CD14-positive monocyte (primary cell): ENCODE data around the gene DES. TPM values are rescaled to one million over a fixed set of nuclear protein-coding genes. Genes with fewer than 3 reads are reported as not detected.

Source experiments
- DNase-seq, 3 donors: peaks; one replicate each; pipeline ENCODE4 v3.0.0-alpha.2; 2011 to 2022
- H2AFZ ChIP-seq: 2 replicates; pipeline ENCODE4 v1.6.0; 2012; ENCODE audit warnings: mild to moderate bottlenecking, low read depth, low read length, inconsistent platforms; ENCODE audit not compliant: insufficient read depth, poor library complexity, severe bottlenecking
- H3K27ac ChIP-seq, 2 donors: 1 replicate in 1 of 2; 2 replicates in 1 of 2; pipeline ENCODE4 v1.5.1; 2012 to 2013; ENCODE audit warnings: low read length in 2 of 2, control low read depth in 1 of 2, inconsistent platforms in 1 of 2, low read depth in 1 of 2, mild to moderate bottlenecking in 1 of 2
- H3K27me3 ChIP-seq, 2 donors: one replicate each; pipeline versions ENCODE4 v1.6.0 to v1.6.1; 2011 to 2013; ENCODE audit warnings: low read length in 2 of 2; ENCODE audit not compliant: control insufficient read depth in 2 of 2, insufficient read depth in 2 of 2
- H3K36me3 ChIP-seq, 2 donors: replicated peaks in 1 of 2; 1 replicate in 1 of 2; 2 replicates in 1 of 2; pipeline versions ENCODE4 v1.5.1 to v1.6.1; 2012 to 2013; ENCODE audit warnings: low read length in 2 of 2, control low read depth in 1 of 2, inconsistent platforms in 1 of 2, mild to moderate bottlenecking in 1 of 2; ENCODE audit not compliant: insufficient read depth in 2 of 2, control insufficient read depth in 1 of 2
- H3K4me1 ChIP-seq, 2 donors: 1 replicate in 1 of 2; 2 replicates in 1 of 2; pipeline versions ENCODE4 v1.5.1 to v1.6.1; 2012 to 2013; ENCODE audit warnings: low read length in 2 of 2, control low read depth in 1 of 2, inconsistent platforms in 1 of 2, mild to moderate bottlenecking in 1 of 2, moderate library complexity in 1 of 2; ENCODE audit not compliant: insufficient read depth in 2 of 2, control insufficient read depth in 1 of 2
- H3K4me2 ChIP-seq: replicated peaks from 2 replicates; pipeline ENCODE3; 2012; ENCODE audit warnings: low read length, moderate library complexity, mild to moderate bottlenecking; ENCODE audit not compliant: poor library complexity, severe bottlenecking; ENCODE audit errors: extremely low read depth
- H3K4me3 ChIP-seq, 3 experiments: fragments of 200-600 bp in 1 of 3; sonication (generic) in 1 of 3; replicated peaks in 1 of 3; 1 replicate in 2 of 3; 2 replicates in 1 of 3; pipeline ENCODE4 v1.5.1; 2011 to 2013; ENCODE audit warnings: low read length in 3 of 3, mild to moderate bottlenecking in 3 of 3, control low read depth in 2 of 3, low read depth in 2 of 3, inconsistent platforms in 1 of 3, moderate library complexity in 1 of 3
- H3K79me2 ChIP-seq: 2 replicates; pipeline ENCODE4 v1.6.0; 2012; ENCODE audit warnings: mild to moderate bottlenecking, control low read depth, inconsistent platforms, low read length, moderate library complexity; ENCODE audit not compliant: insufficient read depth
- H3K9ac ChIP-seq: 2 replicates; pipeline ENCODE4 v1.6.0; 2017; ENCODE audit warnings: low read length, mild to moderate bottlenecking; ENCODE audit not compliant: insufficient read depth, poor library complexity, severe bottlenecking
- H3K9me3 ChIP-seq, 2 donors: replicated peaks in 1 of 2; 1 replicate in 1 of 2; 2 replicates in 1 of 2; pipeline versions ENCODE4 v1.5.1 to v1.6.1; 2012 to 2013; ENCODE audit warnings: low read length in 2 of 2, control low read depth in 1 of 2; ENCODE audit not compliant: control insufficient read depth in 1 of 2, insufficient read depth in 1 of 2
- H4K20me1 ChIP-seq: 2 replicates; pipeline ENCODE4 v1.6.0; 2012; ENCODE audit warnings: mild to moderate bottlenecking, low read length, control low read depth, moderate library complexity; ENCODE audit not compliant: insufficient read depth
- H3K27ac Mint-ChIP-seq, 7 donors: one replicate each; pipeline ENCODE4 v1.8.0; 2020; ENCODE audit warnings: mild to moderate bottlenecking in 7 of 7, mixed read lengths in 7 of 7, moderate library complexity in 6 of 7, inconsistent platforms in 2 of 7
- H3K27me3 Mint-ChIP-seq, 3 donors: one replicate each; pipeline ENCODE4 v1.8.0; 2021 to 2022; ENCODE audit warnings: low read depth in 3 of 3, mild to moderate bottlenecking in 3 of 3, mixed read lengths in 3 of 3, moderate library complexity in 3 of 3, inconsistent platforms in 1 of 3
- H3K36me3 Mint-ChIP-seq, 2 donors: one replicate each; pipeline ENCODE4 v1.8.0; 2020; ENCODE audit warnings: mixed read lengths in 2 of 2, inconsistent platforms in 1 of 2, mild to moderate bottlenecking in 1 of 2
- H3K4me1 Mint-ChIP-seq: one replicate; pipeline ENCODE4 v1.8.0; 2020; ENCODE audit warnings: mild to moderate bottlenecking, mixed read lengths
- H3K4me3 Mint-ChIP-seq, 2 donors: one replicate each; pipeline ENCODE4 v1.8.0; 2020; ENCODE audit warnings: mild to moderate bottlenecking in 2 of 2, mixed read lengths in 2 of 2, moderate library complexity in 1 of 2
- H3K9me3 Mint-ChIP-seq, 7 donors: one replicate each; pipeline ENCODE4 v1.8.0; 2020 to 2022; ENCODE audit warnings: mixed read lengths in 7 of 7, mild to moderate bottlenecking in 6 of 7, moderate library complexity in 6 of 7, inconsistent platforms in 2 of 7
- CTCF ChIP-seq: fragments of 200-600 bp; IDR thresholded peaks from one replicate; pipeline ENCODE4 v1.8.0; 2022; ENCODE audit warnings: antibody characterized with exemption, mild to moderate bottlenecking
- WGBS: methylation state at CpG from one replicate; pipeline ENCODE4 v1.1.5; 2013; ENCODE audit warnings: missing lambda C conversion rate; ENCODE audit not compliant: insufficient coverage; 5-methylcytosine and 5-hydroxymethylcytosine counted together
- intact Hi-C, 2 donors: fragments of 100-400 bp; cut with micrococcal nuclease; formaldehyde crosslinking; loops; one replicate each; pipeline versions ENCODE4 v1.15.0 to v1.15.1; 2023
- polyA plus RNA-seq, 3 donors: library from polyadenylated mRNA; depleted of rRNA in 1 of 3; unstranded in 2 of 3; stranded (reverse) in 1 of 3; fragments of 300-500 nt in 2 of 3; fragments of >200 nt in 1 of 3; fragmentation: Illumina TruSeq in 2 of 3; gene quantifications; 1 replicate in 2 of 3; 2 replicates in 1 of 3; pipeline ENCODE4 v1.2.3, GENCODE V29; 2012 to 2021

The DES gene
- polyA plus RNA-seq, 3 donors = 2.4 to 4.0 (median 2.4) TPM

- no peaks in the 10 kb centered on the region for H3K36me3 ChIP-seq
- peaks cover 30 to 32% of the 10 kb centered on the region in 2 donors for H3K4me1 ChIP-seq
- H3K4me3 ChIP-seq = no peak overlapping the region
- 88% methylated on average over 3 of the region's 5 CpGs for whole genome bisulfite sequencing
- Mint-ChIP-seq H3K4me1 (peaks cover 26% of the 10 kb centered on the region), H3K9me3 (no peaks in the 10 kb centered on the region), H3K27me3 (peaks cover 4 to 9% (median 9%) of the 10 kb centered on the region in 3 donors), H3K4me3 (no peak overlapping the region), H3K27ac (no peak overlapping the region), H3K36me3 (no peaks in the 10 kb centered on the region)
- no peak overlapping the region for H3K9ac ChIP-seq
- intact Hi-C loops = no loop called here
- H3K79me2 ChIP-seq = no peaks in the 10 kb centered on the region
- no peak overlapping the region for H3K4me2 ChIP-seq
- H3K27ac ChIP-seq = no peak overlapping the region
- no peak for TF ChIP-seq CTCF
- no peaks in the 10 kb centered on the region for H4K20me1 ChIP-seq
- DNase-seq = no peak
- no peak overlapping the region for H2AFZ ChIP-seq
- no peaks in the 10 kb centered on the region for H3K9me3 ChIP-seq
- H3K27me3 ChIP-seq = no peaks in the 10 kb centered on the region
These were observed 19.3 kb upstream of the DES start for GRCh38 chr2:219398721-219399363.

- intact Hi-C loops = no loop called here
- H3K27ac Mint-ChIP-seq = no peak overlapping the region
- Histone ChIP-seq H3K36me3 (no peaks in the 10 kb centered on the region), H3K27me3 (no peaks in the 10 kb centered on the region), H3K79me2 (no peaks in the 10 kb centered on the region), H3K9ac (no peak overlapping the region), H2AFZ (no peak overlapping the region), H3K4me1 (peaks cover 30 to 32% of the 10 kb centered on the region in 2 donors), H3K4me3 (no peak overlapping the region), H4K20me1 (no peaks in the 10 kb centered on the region), H3K4me2 (no peak overlapping the region), H3K9me3 (no peaks in the 10 kb centered on the region), H3K27ac (no peak overlapping the region)
- 75% methylated on average over 8 of the region's 14 CpGs for WGBS
- peaks cover 26% of the 10 kb centered on the region for H3K4me1 Mint-ChIP-seq
- peaks cover 0 to 1% (median 0%) of the 10 kb centered on the region in 7 donors for H3K9me3 Mint-ChIP-seq
- no peaks in the 10 kb centered on the region for H3K36me3 Mint-ChIP-seq
- H3K4me3 Mint-ChIP-seq = no peak overlapping the region
- TF ChIP-seq CTCF = no peak
- H3K27me3 Mint-ChIP-seq = peaks cover 5 to 13% (median 9%) of the 10 kb centered on the region in 3 donors
- DNase-seq = no peak
These were observed 18.3 kb upstream of the DES start for GRCh38 chr2:219399716-219400478.
